GOT3 (cell line): Measurements from ENCODE around the gene MAGI2.
"Not testable (repeated sequence)": the region's sequence is repeated elsewhere in the genome, so short reads cannot be mapped to it uniquely, and the experiment has no call there.

Source experiments
- DNase-seq: peaks from one replicate; lab custom pipeline; 2025; ENCODE audit warnings: mixed read lengths; lab: John Stamatoyannopoulos, UW

The MAGI2 gene

GRCh38 chr7:78355834-78356233, 1097.6 kb downstream of the MAGI2 start:
- no peak for DNase-seq

GRCh38 chr7:78350926-78351325, 1102.5 kb downstream of the MAGI2 start:
- DNase-seq: no peak

GRCh38 chr7:78350391-78350790, 1103.1 kb downstream of the MAGI2 start:
- DNase-seq: no peak

GRCh38 chr7:78346827-78347226, 1106.6 kb downstream of the MAGI2 start:
- DNase-seq: no peak

- no peak for DNase-seq
These were observed 1107.5 kb downstream of the MAGI2 start for GRCh38 chr7:78345979-78346378.

- DNase-seq: no peak
These were observed 1108.1 kb downstream of the MAGI2 start for GRCh38 chr7:78345293-78345911.

- no peak for DNase-seq
These were observed 1119.0 kb downstream of the MAGI2 start for GRCh38 chr7:78334426-78334825.

GRCh38 chr7:78333530-78334425, 1119.7 kb downstream of the MAGI2 start:
- DNase-seq: no peak

GRCh38 chr7:78329001-78329655, 1124.3 kb downstream of the MAGI2 start:
- DNase-seq: no peak

GRCh38 chr7:78327718-78328117, 1125.7 kb downstream of the MAGI2 start:
- no peak for DNase-seq

- DNase-seq: no peak
These were observed 1126.6 kb downstream of the MAGI2 start for GRCh38 chr7:78326876-78327275.

- no peak for DNase-seq
These were observed 1127.3 kb downstream of the MAGI2 start for GRCh38 chr7:78326189-78326588.

- no peak for DNase-seq
These were observed 1130.3 kb downstream of the MAGI2 start for GRCh38 chr7:78323118-78323517.

GRCh38 chr7:78322231-78322630, 1131.2 kb downstream of the MAGI2 start:
- DNase-seq: not testable (repeated sequence)

GRCh38 chr7:78317371-78317770, 1136.1 kb downstream of the MAGI2 start:
- DNase-seq: no peak

GRCh38 chr7:78316110-78316509, 1137.4 kb downstream of the MAGI2 start:
- DNase-seq: no peak

GRCh38 chr7:78315119-78315518, 1138.3 kb downstream of the MAGI2 start:
- DNase-seq: no peak

- no peak for DNase-seq
These were observed 1142.3 kb downstream of the MAGI2 start for GRCh38 chr7:78311181-78311580.

GRCh38 chr7:78307892-78308291, 1145.6 kb downstream of the MAGI2 start:
- no peak for DNase-seq

- DNase-seq: no peak
These were observed 1146.8 kb downstream of the MAGI2 start for GRCh38 chr7:78306634-78307033.

- no peak for DNase-seq
These were observed 1152.1 kb downstream of the MAGI2 start for GRCh38 chr7:78301407-78301806.

GRCh38 chr7:78299088-78299487, 1154.4 kb downstream of the MAGI2 start:
- DNase-seq: no peak
